ENCODE data around the gene COL17A1.

GRCh38 chr10:104065748-104066147 lies 19.9 kb downstream of the COL17A1 start:
- TF ChIP-seq POLR2A (IDR thresholded peaks at IDR 0.05) (no peak), EP300 (IDR thresholded peaks at IDR 0.05) (no peak), CTCF (IDR thresholded peaks at IDR 0.05) (no peak)
